ENCODE measurements around the gene ACAN. TPM values are rescaled to one million over a fixed set of nuclear protein-coding genes. Genes with fewer than 3 reads are reported as not detected.

ACAN gene
- total and polyA plus RNA-seq, 2 donors from 2014 or later: 2.8 to 10.3 TPM

GRCh38 chr15:88830016-88830415 lies 26.8 kb downstream of the ACAN start:
- no peak for TF ChIP-seq CTCF (IDR thresholded peaks at IDR 0.05; ENCODE audit: borderline replicate concordance, extremely low read depth, insufficient read depth)
- DNase-seq (no peak), FAIRE-seq (no peak)
- no peak overlapping the region for H3K27ac ChIP-seq (ENCODE audit: low read depth in 2 of 2, low read length in 2 of 2)
- H3K36me3 ChIP-seq (ENCODE audit: control insufficient read depth in 2 of 3, insufficient read depth in 3 of 3, low read length in 3 of 3): no peaks in the 10 kb centered on the region
- no peaks in the 10 kb centered on the region for H3K4me1 ChIP-seq (ENCODE audit: control insufficient read depth in 2 of 3, insufficient read depth in 2 of 3, low read depth in 1 of 3, low read length in 3 of 3)
- no peaks in the 10 kb centered on the region for H3K9me3 ChIP-seq (ENCODE audit: control insufficient read depth in 2 of 3, insufficient read depth in 1 of 3, low read length in 3 of 3)
- H3K9ac ChIP-seq (ENCODE audit: low read length in 3 of 3): no peak overlapping the region
- no peaks in the 10 kb centered on the region for H3K27me3 ChIP-seq (ENCODE audit: control insufficient read depth, insufficient read depth, low read length)
- intact Hi-C loops (cut with DNase I): loop anchor here (10.0 kb wide), 1 partner anchor 175 kb away; no protein-coding TSS in a partner anchor
- no peak overlapping the region for H3K4me3 ChIP-seq (ENCODE audit: low read length in 3 of 3)

DNA sequence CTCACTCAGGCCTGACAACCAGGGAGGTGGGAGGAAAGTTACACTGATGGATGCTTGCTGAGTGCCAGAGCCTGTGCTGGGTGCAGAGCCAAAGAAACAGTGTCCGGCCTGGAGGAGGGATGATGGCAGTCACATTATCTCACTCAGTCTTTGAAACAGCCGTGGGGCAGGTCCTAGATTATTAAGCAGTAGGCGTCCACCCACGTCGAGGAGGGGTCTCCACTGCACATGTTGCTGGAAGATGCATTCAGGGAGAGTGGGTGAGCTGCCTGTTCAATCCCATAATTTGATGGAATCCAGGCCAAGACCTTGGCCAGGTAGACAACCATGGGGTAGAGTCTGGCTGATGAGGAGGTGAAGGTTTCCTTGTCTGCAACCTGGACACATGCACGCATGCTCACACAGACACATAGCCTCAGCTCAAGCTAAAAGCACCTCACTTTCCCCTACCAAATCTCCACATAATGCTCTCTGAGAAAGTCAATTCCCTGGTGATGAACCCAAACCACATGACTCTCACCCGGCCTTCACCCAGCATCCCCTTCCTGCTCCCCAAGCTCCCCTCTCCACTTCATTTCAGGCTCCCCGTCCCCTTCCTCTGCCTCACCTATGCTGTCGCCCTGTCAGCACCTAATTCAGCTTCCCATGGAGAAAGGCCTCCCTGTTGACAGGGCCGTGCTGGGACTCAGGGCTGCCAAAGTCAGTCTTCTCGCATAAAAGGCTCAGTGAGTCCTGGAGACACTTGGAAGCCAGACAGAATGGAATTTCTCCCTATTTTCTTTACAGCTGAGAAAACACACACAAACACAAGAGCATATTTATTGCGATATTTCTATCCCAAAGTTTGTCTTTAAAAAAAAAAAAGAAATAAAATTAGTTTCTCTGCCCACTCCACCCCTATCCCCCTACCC lies 29.8 kb downstream of the ACAN start:
- DNase-seq: peak in 3 of 5 donors; percentile 30 to 63 (median 46)
- no peak overlapping the region for H3K9ac ChIP-seq (ENCODE audit: low read length in 3 of 3)
- no peaks in the 10 kb centered on the region for H3K36me3 ChIP-seq (ENCODE audit: control insufficient read depth in 2 of 3, insufficient read depth in 3 of 3, low read length in 3 of 3)
- intact Hi-C loops (cut with DNase I): loop anchor here (10.0 kb wide), 1 partner anchor 178 kb away; no protein-coding TSS in a partner anchor
- no peaks in the 10 kb centered on the region for H3K4me1 ChIP-seq (ENCODE audit: control insufficient read depth in 2 of 3, insufficient read depth in 2 of 3, low read depth in 1 of 3, low read length in 3 of 3)
- H3K4me3 ChIP-seq (ENCODE audit: low read length in 3 of 3): no peak overlapping the region
- H3K9me3 ChIP-seq (ENCODE audit: control insufficient read depth in 2 of 3, insufficient read depth in 1 of 3, low read length in 3 of 3): no peaks in the 10 kb centered on the region
- FAIRE-seq: no peak
- no peak for TF ChIP-seq CTCF (IDR thresholded peaks at IDR 0.05; ENCODE audit: borderline replicate concordance, extremely low read depth, insufficient read depth)
- no peak overlapping the region for H3K27ac ChIP-seq (ENCODE audit: low read depth in 2 of 2, low read length in 2 of 2)
- no peaks in the 10 kb centered on the region for H3K27me3 ChIP-seq (ENCODE audit: control insufficient read depth, insufficient read depth, low read length)

DNA sequence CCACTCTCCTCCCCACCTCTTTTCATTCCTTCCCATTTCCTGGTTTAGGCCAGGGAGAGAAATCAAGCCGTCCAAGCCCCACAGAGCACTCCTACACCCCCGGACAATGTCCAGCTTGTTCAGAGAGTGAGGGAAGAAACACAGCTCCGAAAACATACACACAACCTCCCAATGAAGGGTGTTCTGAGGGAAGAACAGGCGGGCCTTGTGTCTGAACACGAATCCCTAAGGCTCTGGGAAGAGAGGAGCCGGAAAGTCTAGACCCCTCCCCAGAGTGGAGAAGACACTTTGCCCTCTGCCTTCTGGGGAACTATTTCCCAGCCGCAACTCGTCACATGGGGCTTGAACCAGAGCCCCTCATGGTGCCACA lies 30.5 kb downstream of the ACAN start:
- no peak overlapping the region for H3K4me3 ChIP-seq (ENCODE audit: low read length in 3 of 3)
- H3K36me3 ChIP-seq (ENCODE audit: control insufficient read depth in 2 of 3, insufficient read depth in 3 of 3, low read length in 3 of 3): no peaks in the 10 kb centered on the region
- intact Hi-C loops (cut with DNase I): loop anchor here (10.0 kb wide), 1 partner anchor 179 kb away; no protein-coding TSS in a partner anchor
- FAIRE-seq (no peak), DNase-seq (peak in 2 of 5 donors; percentile 23 to 56)
- no peak overlapping the region for H3K9ac ChIP-seq (ENCODE audit: low read length in 3 of 3)
- H3K9me3 ChIP-seq (ENCODE audit: control insufficient read depth in 2 of 3, insufficient read depth in 1 of 3, low read length in 3 of 3): no peaks in the 10 kb centered on the region
- H3K27me3 ChIP-seq (ENCODE audit: control insufficient read depth, insufficient read depth, low read length): no peaks in the 10 kb centered on the region
- no peak for TF ChIP-seq CTCF (IDR thresholded peaks at IDR 0.05; ENCODE audit: borderline replicate concordance, extremely low read depth, insufficient read depth)
- H3K27ac ChIP-seq (ENCODE audit: low read depth in 2 of 2, low read length in 2 of 2): no peak overlapping the region
- H3K4me1 ChIP-seq (ENCODE audit: control insufficient read depth in 2 of 3, insufficient read depth in 2 of 3, low read depth in 1 of 3, low read length in 3 of 3): no peaks in the 10 kb centered on the region
